Measurements from ENCODE around the gene TPK1.

DNA sequence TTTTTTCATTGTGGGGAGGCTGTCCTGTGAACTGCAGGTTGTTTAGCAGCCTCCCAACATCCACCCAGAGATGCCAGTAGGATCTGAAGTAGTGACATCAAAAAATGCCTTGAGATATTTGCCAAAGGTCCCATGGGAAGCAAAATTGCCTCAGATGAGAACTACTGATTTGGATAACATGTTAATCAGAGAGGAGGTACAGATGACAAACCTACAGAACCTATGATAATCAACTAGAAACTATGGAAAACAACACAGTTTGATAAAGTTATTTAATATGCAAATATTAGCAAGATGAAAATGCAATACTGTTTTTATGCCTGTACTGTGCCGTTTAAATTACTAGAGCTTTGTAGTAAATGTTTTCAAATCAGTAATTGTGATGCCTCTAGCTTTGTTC, 341.5 kb downstream of the TPK1 start:
- no peak for TF ChIP-seq CTCF (IDR thresholded peaks at IDR 0.05)
- TF ChIP-seq EP300 (IDR thresholded peaks at IDR 0.05) = no peak
- no peak for TF ChIP-seq POLR2A (IDR thresholded peaks at IDR 0.05)
